Keratinocyte (primary cell): ENCODE data around the gene ZBBX. TPM values are rescaled to one million over a fixed set of nuclear protein-coding genes. Genes with fewer than 3 reads are reported as not detected.

Experiments used
- DNase-seq: peaks from one replicate; pipeline ENCODE4 v3.0.0-alpha.2; 2011; ENCODE audit warnings: low read depth, missing footprints, low spot score
- FAIRE-seq: peaks from 2 replicates; lab custom pipeline; 2011; peaks lifted over from hg19 to GRCh38; lab: Jason Lieb, UNC
- H2AFZ ChIP-seq: 2 replicates; pipeline ENCODE4 v1.6.0; 2012; ENCODE audit warnings: low read length, control low read depth, inconsistent platforms; ENCODE audit not compliant: control insufficient read depth
- H3K27ac ChIP-seq: 2 replicates; pipeline ENCODE4 v1.5.1; 2011; ENCODE audit warnings: low read length; ENCODE audit not compliant: control insufficient read depth, insufficient read depth
- H3K27me3 ChIP-seq: 3 replicates; pipeline ENCODE4 v1.6.0; 2011; ENCODE audit warnings: low read length; ENCODE audit not compliant: control insufficient read depth, insufficient read depth; ENCODE audit errors: extremely low read depth
- H3K36me3 ChIP-seq, 2 experiments: 2 replicates in 1 of 2; 3 replicates in 1 of 2; pipeline ENCODE4 v1.5.1; 2011; ENCODE audit warnings: low read length in 2 of 2, mild to moderate bottlenecking in 1 of 2; ENCODE audit not compliant: control insufficient read depth in 2 of 2, insufficient read depth in 2 of 2; ENCODE audit errors: extremely low read depth in 1 of 2
- H3K4me1 ChIP-seq: 3 replicates; pipeline ENCODE4 v1.5.1; 2011; ENCODE audit warnings: low read length; ENCODE audit not compliant: control insufficient read depth, insufficient read depth; ENCODE audit errors: extremely low read depth
- H3K4me2 ChIP-seq: 3 replicates; pipeline ENCODE4 v1.6.0; 2011; ENCODE audit warnings: low read depth, low read length; ENCODE audit not compliant: control insufficient read depth, insufficient read depth; ENCODE audit errors: extremely low read depth
- H3K4me3 ChIP-seq, 3 experiments: fragments of 200-600 bp in 1 of 3; sonication (generic) in 1 of 3; 2 replicates in 2 of 3; 3 replicates in 1 of 3; pipeline ENCODE4 v1.5.1; 2011 to 2016; ENCODE audit warnings: low read length in 3 of 3, mild to moderate bottlenecking in 3 of 3, control low read depth in 2 of 3, inconsistent platforms in 1 of 3, low read depth in 1 of 3, mixed read lengths in 1 of 3, mixed run types in 1 of 3, moderate library complexity in 1 of 3; ENCODE audit not compliant: control insufficient read depth in 2 of 3, insufficient read depth in 2 of 3; ENCODE audit errors: extremely low read depth in 1 of 3
- H3K79me2 ChIP-seq: 2 replicates; pipeline ENCODE4 v1.6.0; 2012; ENCODE audit warnings: low read length; ENCODE audit not compliant: control insufficient read depth, insufficient read depth
- H3K9ac ChIP-seq: 3 replicates; pipeline ENCODE4 v1.6.0; 2011; ENCODE audit warnings: low read length; ENCODE audit not compliant: control insufficient read depth, insufficient read depth; ENCODE audit errors: extremely low read depth
- H3K9me1 ChIP-seq: 3 replicates; pipeline ENCODE4 v1.6.0; 2011; ENCODE audit warnings: low read length; ENCODE audit not compliant: control insufficient read depth, insufficient read depth; ENCODE audit errors: extremely low read depth
- H3K9me3 ChIP-seq: 2 replicates; pipeline ENCODE4 v1.5.1; 2012; ENCODE audit warnings: low read depth, low read length; ENCODE audit not compliant: control insufficient read depth
- H4K20me1 ChIP-seq: 3 replicates; pipeline ENCODE4 v1.6.0; 2011; ENCODE audit warnings: low read length; ENCODE audit not compliant: control insufficient read depth, insufficient read depth; ENCODE audit errors: extremely low read depth
- CTCF ChIP-seq, 3 experiments: IDR thresholded peaks in 1 of 3; conservative IDR thresholded peaks in 1 of 3; optimal IDR thresholded peaks in 1 of 3; 2 replicates in 2 of 3; 3 replicates in 1 of 3; pipeline versions ENCODE3 to v1.5.1; 2011; ENCODE audit warnings: low read length in 3 of 3, mild to moderate bottlenecking in 3 of 3, moderate library complexity in 2 of 3, control low read depth in 1 of 3, inconsistent platforms in 1 of 3; ENCODE audit not compliant: insufficient read depth in 2 of 3; ENCODE audit errors: extremely low read depth in 1 of 3
- EZH2 ChIP-seq: IDR thresholded peaks from one replicate; pipeline ENCODE4 v1.6.1; 2012; ENCODE audit warnings: inconsistent platforms, mild to moderate bottlenecking, low read length, moderate library complexity
- dilution Hi-C: fragments of 300-500 bp; cut with MboI; formaldehyde crosslinking; loops from one replicate; pipeline ENCODE4 v1.7.0; 2020; ENCODE audit warnings: low sequenced_read_pairs; ENCODE audit not compliant: extremely low pct_ligation_motif_present
- polyA plus RNA-seq, 5 experiments: library from polyadenylated mRNA; depleted of rRNA in 3 of 5; stranded (reverse) in 3 of 5; stranded (forward) in 1 of 5; unstranded in 1 of 5; fragments of >200 nt; gene quantifications; 1 replicate in 1 of 5; 2 replicates in 3 of 5; 3 replicates in 1 of 5; pipeline versions ENCODE4 v1.2.1 to v1.2.3, GENCODE V29; 2011 to 2012; ENCODE audit warnings: missing spikeins in 2 of 5, low read depth in 1 of 5, low replicate concordance in 1 of 5

ZBBX gene
- polyA plus RNA-seq, 1 donor (not counting 4 experiments of a cell fraction or from before 2014, with no cell fraction given) = not detected

- dilution Hi-C loops = no loop called here
- Histone ChIP-seq H3K4me2 (no peak overlapping the region), H3K9me1 (no peaks in the 10 kb centered on the region), H3K27me3 (no peaks in the 10 kb centered on the region), H3K79me2 (no peaks in the 10 kb centered on the region), H3K4me3 (no peak overlapping the region), H3K27ac (no peak overlapping the region), H3K9me3 (no peaks in the 10 kb centered on the region), H3K9ac (no peak overlapping the region), H3K36me3 (no peaks in the 10 kb centered on the region), H4K20me1 (no peaks in the 10 kb centered on the region), H2AFZ (no peak overlapping the region), H3K4me1 (no peaks in the 10 kb centered on the region)
- no peak for FAIRE-seq
- no peak for DNase-seq
- TF ChIP-seq EZH2 = no peak
- peak in 2 of 3 experiments; percentile 32 to 36 for TF ChIP-seq CTCF (optimal IDR thresholded peaks at IDR 0.05 in 1 of 3, IDR thresholded peaks at IDR 0.05 in 1 of 3, conservative IDR thresholded peaks at IDR 0.05 in 1 of 3; ENCODE audit: extremely low read depth in 1 of 3, insufficient read depth in 2 of 3, low read length in 3 of 3)
Observed at GRCh38 chr3:167350245-167350862, 29.7 kb downstream of the ZBBX start.

- Histone ChIP-seq H3K9me3 (no peaks in the 10 kb centered on the region), H4K20me1 (no peaks in the 10 kb centered on the region), H3K36me3 (no peaks in the 10 kb centered on the region), H3K4me2 (no peak overlapping the region), H3K9ac (no peak overlapping the region), H3K27ac (no peak overlapping the region), H3K27me3 (no peaks in the 10 kb centered on the region), H3K4me3 (no peak overlapping the region), H3K9me1 (no peaks in the 10 kb centered on the region), H2AFZ (no peak overlapping the region), H3K4me1 (no peaks in the 10 kb centered on the region), H3K79me2 (no peaks in the 10 kb centered on the region)
- DNase-seq (no peak), FAIRE-seq (no peak)
- TF ChIP-seq CTCF (optimal IDR thresholded peaks at IDR 0.05 in 1 of 3, IDR thresholded peaks at IDR 0.05 in 1 of 3, conservative IDR thresholded peaks at IDR 0.05 in 1 of 3; ENCODE audit: extremely low read depth in 1 of 3, insufficient read depth in 2 of 3, low read length in 3 of 3) = no peak
- dilution Hi-C loops = no loop called here
Observed at GRCh38 chr3:167346171-167346570, 33.9 kb downstream of the ZBBX start.
